Measurements from ENCODE around the gene RFNG.
A peak's percentile ranks its signal among the peaks of the same experiment; 100 is the strongest.

Gene RFNG

GRCh38 chr17:82058230-82058854, 6.7 kb upstream of the RFNG start:
- no peak for DNase-seq (ENCODE audit: low spot score)

- DNase-seq (ENCODE audit: low spot score): no peak
These were observed 5.4 kb upstream of the RFNG start for GRCh38 chr17:82056729-82057621.

GRCh38 chr17:82055965-82056728, 4.5 kb upstream of the RFNG start:
- DNase-seq (ENCODE audit: low spot score): no peak

- DNase-seq (ENCODE audit: low spot score): no peak
These were observed 3.7 kb upstream of the RFNG start for GRCh38 chr17:82055023-82055964.

GRCh38 chr17:82054351-82055022, 2.9 kb upstream of the RFNG start:
- no peak for DNase-seq (ENCODE audit: low spot score)

GRCh38 chr17:82053556-82054263, 2.1 kb upstream of the RFNG start:
- DNase-seq (ENCODE audit: low spot score): no peak

GRCh38 chr17:82053130-82053529, 1.5 kb upstream of the RFNG start:
- DNase-seq (ENCODE audit: low spot score): no peak

GRCh38 chr17:82052638-82053059, 1.0 kb upstream of the RFNG start:
- peak; percentile 36 for DNase-seq (ENCODE audit: low spot score)

GRCh38 chr17:82050761-82051641, 610 bp downstream of the RFNG start:
- DNase-seq (ENCODE audit: low spot score): peak; percentile 56

- DNase-seq (ENCODE audit: low spot score): no peak
These were observed 1.4 kb downstream of the RFNG start for GRCh38 chr17:82050152-82050760.

- no peak for DNase-seq (ENCODE audit: low spot score)
These were observed 2.1 kb downstream of the RFNG start for GRCh38 chr17:82049521-82049971.

- no peak for DNase-seq (ENCODE audit: low spot score)
These were observed 2.5 kb downstream of the RFNG start for GRCh38 chr17:82049106-82049505.

- DNase-seq (ENCODE audit: low spot score): no peak
These were observed 3.0 kb downstream of the RFNG start for GRCh38 chr17:82048571-82048971.

GRCh38 chr17:82047914-82048570, 3.6 kb downstream of the RFNG start:
- DNase-seq (ENCODE audit: low spot score): no peak

- no peak for DNase-seq (ENCODE audit: low spot score)
These were observed 4.2 kb downstream of the RFNG start for GRCh38 chr17:82047379-82047778.

- no peak for DNase-seq (ENCODE audit: low spot score)
These were observed 4.7 kb downstream of the RFNG start for GRCh38 chr17:82046903-82047302.

- DNase-seq (ENCODE audit: low spot score): no peak
These were observed 5.6 kb downstream of the RFNG start for GRCh38 chr17:82045936-82046484.

GRCh38 chr17:82043507-82043906, 8.1 kb downstream of the RFNG start:
- DNase-seq (ENCODE audit: low spot score): no peak
